GM18499 (cell line): ENCODE results near the gene MEGF8.

Source experiments
- ATAC-seq: cut with Tn5 transposase; IDR thresholded peaks from one replicate; pipeline ENCODE4 v1.9.1; 2021; ENCODE audit warnings: moderate number of reproducible peaks; ENCODE audit not compliant: insufficient read depth, unreplicated experiment

Gene MEGF8

GRCh38 chr19:42303101-42303464, 22.4 kb upstream of the MEGF8 start:
- ATAC-seq, result no peak

- ATAC-seq, result no peak
Measured at GRCh38 chr19:42303876-42304275, 21.6 kb upstream of the MEGF8 start.

- ATAC-seq, result no peak
Measured at GRCh38 chr19:42306646-42307045, 18.8 kb upstream of the MEGF8 start.

- ATAC-seq, result no peak
Measured at GRCh38 chr19:42309686-42310085, 15.7 kb upstream of the MEGF8 start.

- no peak for ATAC-seq
Measured at GRCh38 chr19:42311657-42312056, 13.8 kb upstream of the MEGF8 start.

- ATAC-seq, result no peak
Measured at GRCh38 chr19:42312370-42312769, 13.1 kb upstream of the MEGF8 start.

GRCh38 chr19:42313096-42313839, 12.2 kb upstream of the MEGF8 start, which contains the start of gene TMEM145:
TSS of gene TMEM145 (plus strand) at chr19:42313309. CDS start at chr19:42313377, 68 bp downstream.
- no peak for ATAC-seq

GRCh38 chr19:42313840-42314755, 11.3 kb upstream of the MEGF8 start:
- no peak for ATAC-seq

- ATAC-seq, result no peak
Measured at GRCh38 chr19:42315024-42315423, 10.4 kb upstream of the MEGF8 start.

GRCh38 chr19:42316223-42317211, 8.9 kb upstream of the MEGF8 start:
- ATAC-seq, result no peak

GRCh38 chr19:42317535-42317934, 7.9 kb upstream of the MEGF8 start:
- no peak for ATAC-seq

GRCh38 chr19:42322305-42322704, 3.1 kb upstream of the MEGF8 start:
- ATAC-seq, result no peak

GRCh38 chr19:42323473-42323851, 2.0 kb upstream of the MEGF8 start:
- ATAC-seq, result no peak

- no peak for ATAC-seq
Measured at GRCh38 chr19:42323852-42324654, 1.4 kb upstream of the MEGF8 start.

- ATAC-seq, result no peak
Measured at GRCh38 chr19:42324655-42325307, 654 bp upstream of the MEGF8 start.

GRCh38 chr19:42325896-42326771, 699 bp downstream of the MEGF8 start:
- no peak for ATAC-seq

GRCh38 chr19:42326969-42327368, 1.5 kb downstream of the MEGF8 start:
- no peak for ATAC-seq

GRCh38 chr19:42327381-42327780, 1.9 kb downstream of the MEGF8 start:
- no peak for ATAC-seq
